Activated CD4-positive, alpha-beta T cell treated with anti-CD3 and anti-CD28 coated beads, Interleukin-10, Interleukin-2, amounts not matched to agents 100 ng/mL and 50 ng/mL, durations not matched to agents 16 hours and 8 hours (primary cell): ENCODE results near the gene ERC2.

Experiments
- DNase-seq: peaks from one replicate; pipeline ENCODE4 v3.0.0-alpha.2; 2020

Gene ERC2

GRCh38 chr3:55964491-55964985, 503.7 kb downstream of the ERC2 start:
- DNase-seq, result no peak

GRCh38 chr3:55963601-55964000, 504.7 kb downstream of the ERC2 start:
- no peak for DNase-seq

- no peak for DNase-seq
These were observed 508.7 kb downstream of the ERC2 start for GRCh38 chr3:55959471-55960080.

- DNase-seq, result no peak
These were observed 509.7 kb downstream of the ERC2 start for GRCh38 chr3:55958605-55959004.

GRCh38 chr3:55955891-55956477, 512.3 kb downstream of the ERC2 start:
- no peak for DNase-seq

- DNase-seq, result no peak
These were observed 516.9 kb downstream of the ERC2 start for GRCh38 chr3:55951388-55951787.

GRCh38 chr3:55947406-55947805, 520.9 kb downstream of the ERC2 start:
- no peak for DNase-seq

GRCh38 chr3:55946574-55947160, 521.6 kb downstream of the ERC2 start:
- no peak for DNase-seq

GRCh38 chr3:55942868-55943267, 525.4 kb downstream of the ERC2 start:
- no peak for DNase-seq

GRCh38 chr3:55939287-55939686, 529.0 kb downstream of the ERC2 start:
- DNase-seq, result no peak

GRCh38 chr3:55937301-55937700, 531.0 kb downstream of the ERC2 start:
- DNase-seq, result no peak

GRCh38 chr3:55936549-55937052, 531.7 kb downstream of the ERC2 start:
- DNase-seq, result no peak

- DNase-seq, result no peak
These were observed 533.0 kb downstream of the ERC2 start for GRCh38 chr3:55935241-55935640.

GRCh38 chr3:55934771-55935170, 533.5 kb downstream of the ERC2 start:
- no peak for DNase-seq

GRCh38 chr3:55929154-55929869, 539.0 kb downstream of the ERC2 start:
- no peak for DNase-seq

- no peak for DNase-seq
These were observed 544.6 kb downstream of the ERC2 start for GRCh38 chr3:55923626-55924025.

- DNase-seq, result no peak
These were observed 545.1 kb downstream of the ERC2 start for GRCh38 chr3:55923207-55923606.

- no peak for DNase-seq
These were observed 555.4 kb downstream of the ERC2 start for GRCh38 chr3:55912880-55913279.

- no peak for DNase-seq
These were observed 557.0 kb downstream of the ERC2 start for GRCh38 chr3:55911266-55911665.

- DNase-seq, result no peak
These were observed 557.7 kb downstream of the ERC2 start for GRCh38 chr3:55910543-55910942.

- no peak for DNase-seq
These were observed 558.9 kb downstream of the ERC2 start for GRCh38 chr3:55909373-55909772.

- DNase-seq, result no peak
These were observed 560.7 kb downstream of the ERC2 start for GRCh38 chr3:55907616-55908015.

- DNase-seq, result no peak
These were observed 561.4 kb downstream of the ERC2 start for GRCh38 chr3:55906896-55907295.

- DNase-seq, result no peak
These were observed 563.6 kb downstream of the ERC2 start for GRCh38 chr3:55904716-55905115.
